Dendritic cell treated with granulocyte-macrophage colony-stimulating factor and Interleukin-4, amounts not matched to agents 40 ng/mL and 50 ng/mL, for 4 days (primary cell): Measurements from ENCODE around the gene BYSL.

Experiments used
- H3K27ac Mint-ChIP-seq: one replicate; pipeline ENCODE4 v1.8.0; 2022; ENCODE audit warnings: mild to moderate bottlenecking, mixed read lengths
- H3K27me3 Mint-ChIP-seq: one replicate; pipeline ENCODE4 v1.8.0; 2022; ENCODE audit warnings: mild to moderate bottlenecking, mixed read lengths
- H3K36me3 Mint-ChIP-seq: one replicate; pipeline ENCODE4 v1.8.0; 2022; ENCODE audit warnings: low read depth, mixed read lengths
- H3K4me1 Mint-ChIP-seq: one replicate; pipeline ENCODE4 v1.8.0; 2022; ENCODE audit warnings: low read depth, mixed read lengths
- H3K4me3 Mint-ChIP-seq: one replicate; pipeline ENCODE4 v1.8.0; 2022; ENCODE audit warnings: mild to moderate bottlenecking, moderate library complexity, mixed read lengths
- H3K9me3 Mint-ChIP-seq: one replicate; pipeline ENCODE4 v1.8.0; 2022; ENCODE audit warnings: mixed read lengths
- intact Hi-C: fragments of 100-400 bp; cut with micrococcal nuclease; formaldehyde crosslinking; loops from one replicate; pipeline ENCODE4 v1.15.0; 2022

BYSL gene

GRCh38 chr6:41931792-41932191, 10.5 kb downstream of the BYSL start:
- H3K4me1 Mint-ChIP-seq, result peaks cover 32% of the 10 kb centered on the region
- H3K9me3 Mint-ChIP-seq, result no peaks in the 10 kb centered on the region
- H3K27me3 Mint-ChIP-seq, result no peaks in the 10 kb centered on the region
- peaks cover 100% of the 10 kb centered on the region for H3K36me3 Mint-ChIP-seq
- no peak overlapping the region for H3K4me3 Mint-ChIP-seq
- intact Hi-C loops, result no loop called here
- H3K27ac Mint-ChIP-seq, result peak overlapping the region; percentile 0

DNA sequence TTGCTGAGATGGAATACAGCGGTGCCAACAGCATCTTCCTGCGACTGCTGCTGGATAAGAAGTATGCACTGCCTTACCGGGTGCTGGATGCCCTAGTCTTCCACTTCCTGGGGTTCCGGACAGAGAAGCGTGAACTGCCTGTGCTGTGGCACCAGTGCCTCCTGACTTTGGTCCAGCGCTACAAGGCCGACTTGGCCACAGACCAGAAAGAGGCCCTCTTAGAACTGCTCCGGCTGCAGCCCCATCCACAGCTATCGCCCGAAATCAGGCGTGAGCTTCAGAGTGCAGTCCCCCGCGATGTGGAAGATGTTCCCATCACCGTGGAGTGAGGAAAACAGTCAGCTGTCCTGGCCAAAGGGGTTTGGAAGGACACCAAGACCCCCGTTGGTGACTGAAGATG, 11.1 kb downstream of the BYSL start:
- intact Hi-C loops, result no loop called here
- H3K9me3 Mint-ChIP-seq, result no peaks in the 10 kb centered on the region
- peak overlapping the region; percentile 0 for H3K27ac Mint-ChIP-seq
- H3K36me3 Mint-ChIP-seq, result peaks cover 100% of the 10 kb centered on the region
- peaks cover 38% of the 10 kb centered on the region for H3K4me1 Mint-ChIP-seq
- no peaks in the 10 kb centered on the region for H3K27me3 Mint-ChIP-seq
- H3K4me3 Mint-ChIP-seq, result no peak overlapping the region

- peaks cover 60% of the 10 kb centered on the region for H3K4me1 Mint-ChIP-seq
- H3K36me3 Mint-ChIP-seq, result peaks cover 90% of the 10 kb centered on the region
- no peaks in the 10 kb centered on the region for H3K27me3 Mint-ChIP-seq
- intact Hi-C loops, result loop anchor here (5.0 kb wide), 2 partner anchors 37 to 108 kb away; partner anchors contain the start of gene USP49
- H3K27ac Mint-ChIP-seq, result peak overlapping the region; percentile 74
- no peak overlapping the region for H3K4me3 Mint-ChIP-seq
- no peaks in the 10 kb centered on the region for H3K9me3 Mint-ChIP-seq
Observed at GRCh38 chr6:41934278-41935192, 13.2 kb downstream of the BYSL start.

DNA sequence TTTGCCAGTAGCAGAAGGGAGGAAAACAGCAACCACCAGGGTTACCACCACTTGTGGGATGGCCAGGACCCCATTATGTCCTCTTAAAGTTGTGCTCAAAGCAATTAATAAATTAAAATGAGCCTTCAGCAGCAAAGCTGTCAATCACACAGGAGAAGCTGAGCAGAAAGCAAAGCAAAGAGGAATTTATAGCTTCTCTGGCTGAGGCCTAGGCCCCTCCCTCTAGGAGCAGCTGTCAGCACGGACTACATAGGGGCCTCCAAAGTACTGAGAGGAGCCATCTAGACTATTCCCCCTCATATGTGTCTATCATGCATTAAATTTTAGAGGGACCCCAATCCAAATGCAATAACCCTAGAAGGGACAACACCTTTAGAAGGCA, 13.9 kb downstream of the BYSL start:
- H3K4me1 Mint-ChIP-seq, result peaks cover 61% of the 10 kb centered on the region
- no peaks in the 10 kb centered on the region for H3K27me3 Mint-ChIP-seq
- no peaks in the 10 kb centered on the region for H3K9me3 Mint-ChIP-seq
- intact Hi-C loops, result loop anchor here (5.0 kb wide), 2 partner anchors 38 to 107 kb away; partner anchors contain the start of gene USP49
- H3K36me3 Mint-ChIP-seq, result peaks cover 90% of the 10 kb centered on the region
- no peak overlapping the region for H3K4me3 Mint-ChIP-seq
- peak overlapping the region; percentile 74 for H3K27ac Mint-ChIP-seq

DNA sequence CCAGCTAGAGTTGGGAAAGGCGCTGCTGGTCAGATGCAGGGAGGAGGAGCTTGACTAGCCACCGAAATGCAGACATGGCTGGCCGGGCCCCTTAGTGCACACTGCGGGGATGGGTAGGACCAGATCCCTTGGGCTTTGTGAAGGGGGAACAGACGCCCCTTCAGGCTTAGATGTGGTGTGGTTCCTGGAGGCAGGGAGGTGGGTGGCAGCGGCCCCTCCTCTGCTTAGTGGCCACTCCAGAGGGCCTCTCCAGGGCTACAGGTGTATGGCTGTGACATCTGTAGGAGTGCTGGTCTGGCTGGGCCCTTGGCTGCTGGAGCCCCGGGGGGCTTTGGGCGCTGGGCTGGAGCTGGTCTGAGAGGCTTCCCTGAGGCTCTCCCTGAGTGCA, 14.4 kb downstream of the BYSL start:
- no peaks in the 10 kb centered on the region for H3K27me3 Mint-ChIP-seq
- no peaks in the 10 kb centered on the region for H3K9me3 Mint-ChIP-seq
- H3K36me3 Mint-ChIP-seq, result peaks cover 90% of the 10 kb centered on the region
- intact Hi-C loops, result loop anchor here (2.0 to 5.0 kb wide), 4 partner anchors 15 to 107 kb away; partner anchors contain the start of genes BYSL, MED20 and USP49
- H3K4me3 Mint-ChIP-seq, result peak overlapping the region; percentile 11
- peaks cover 66% of the 10 kb centered on the region for H3K4me1 Mint-ChIP-seq
- H3K27ac Mint-ChIP-seq, result peak overlapping the region; percentile 74

DNA sequence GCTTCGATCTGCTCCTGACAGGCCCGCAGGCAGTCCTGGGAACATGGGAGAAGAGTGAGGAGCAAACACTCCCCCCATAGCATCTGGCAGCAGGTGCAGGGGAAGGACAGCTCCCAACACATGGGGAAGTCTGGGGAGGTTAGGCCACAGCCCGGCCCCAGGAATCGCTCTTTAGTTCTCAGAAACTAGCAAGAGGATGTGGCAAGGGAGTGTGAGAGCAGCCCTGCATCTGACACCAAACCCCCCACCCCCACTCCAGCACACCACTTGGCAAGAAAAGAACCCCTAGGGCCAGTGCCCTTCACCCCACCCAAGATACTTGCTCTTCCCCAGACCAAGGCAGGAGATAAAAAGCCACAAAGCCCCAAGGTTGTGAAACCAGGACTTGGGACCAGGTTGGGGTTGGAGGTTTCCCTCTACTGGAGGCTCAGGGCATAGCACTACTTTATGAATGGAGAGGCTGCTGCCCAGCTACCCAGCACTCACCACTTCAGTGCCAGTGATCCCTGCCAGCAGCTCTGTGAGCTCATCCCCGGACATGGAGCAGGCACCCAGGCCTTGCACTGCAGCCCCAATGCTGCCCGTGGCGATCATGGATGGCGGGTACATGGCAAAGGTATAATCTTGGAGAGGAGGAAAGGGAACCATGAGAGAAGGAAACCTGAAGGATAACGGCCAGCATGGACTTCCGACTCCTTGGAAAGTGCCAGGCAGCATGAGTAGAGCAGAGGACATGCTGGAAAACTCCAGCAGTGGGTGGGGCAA, 15.0 kb downstream of the BYSL start:
- Mint-ChIP-seq H3K4me1 (peaks cover 66% of the 10 kb centered on the region), H3K27me3 (no peaks in the 10 kb centered on the region), H3K36me3 (peaks cover 90% of the 10 kb centered on the region), H3K4me3 (peak overlapping the region; percentile 66), H3K27ac (peak overlapping the region; percentile 74), H3K9me3 (no peaks in the 10 kb centered on the region)
- intact Hi-C loops, result loop anchor here (2.0 to 5.0 kb wide), 4 partner anchors 15 to 106 kb away; partner anchors contain the start of genes BYSL, MED20 and USP49

DNA sequence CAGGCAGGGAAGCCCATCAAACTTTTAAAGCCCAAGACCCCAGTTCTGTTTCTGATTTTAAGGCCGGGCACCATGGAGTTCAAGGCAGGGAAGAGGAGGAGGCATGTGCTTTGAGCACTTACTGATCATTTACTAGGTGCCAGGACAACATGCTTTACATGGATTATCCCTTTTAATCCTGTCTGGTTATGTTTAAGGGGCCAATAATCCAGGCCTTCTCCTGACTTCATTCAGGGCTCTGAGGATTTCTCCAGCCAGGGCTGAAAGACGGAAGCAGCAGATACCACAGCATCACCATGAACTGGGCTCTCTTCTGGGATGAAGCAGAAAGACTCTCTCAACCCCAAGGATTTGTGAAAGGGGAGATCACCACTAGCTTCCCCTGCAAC, 16.2 kb downstream of the BYSL start:
- intact Hi-C loops, result loop anchor here (2.0 to 5.0 kb wide), 4 partner anchors 17 to 105 kb away; partner anchors contain the start of genes BYSL, MED20 and USP49
- Mint-ChIP-seq H3K27me3 (no peaks in the 10 kb centered on the region), H3K27ac (peak overlapping the region; percentile 90), H3K4me3 (peak overlapping the region; percentile 30), H3K4me1 (peaks cover 72% of the 10 kb centered on the region), H3K9me3 (no peaks in the 10 kb centered on the region), H3K36me3 (peaks cover 80% of the 10 kb centered on the region)

- Mint-ChIP-seq H3K4me3 (peak overlapping the region; percentile 39), H3K27ac (peak overlapping the region; percentile 90), H3K4me1 (peaks cover 75% of the 10 kb centered on the region), H3K36me3 (peaks cover 74% of the 10 kb centered on the region), H3K27me3 (no peaks in the 10 kb centered on the region), H3K9me3 (no peaks in the 10 kb centered on the region)
- intact Hi-C loops, result loop anchor here (2.0 to 5.0 kb wide), 4 partner anchors 17 to 104 kb away; partner anchors contain the start of genes BYSL, MED20 and USP49
Observed at GRCh38 chr6:41937861-41938574, 16.7 kb downstream of the BYSL start.

DNA sequence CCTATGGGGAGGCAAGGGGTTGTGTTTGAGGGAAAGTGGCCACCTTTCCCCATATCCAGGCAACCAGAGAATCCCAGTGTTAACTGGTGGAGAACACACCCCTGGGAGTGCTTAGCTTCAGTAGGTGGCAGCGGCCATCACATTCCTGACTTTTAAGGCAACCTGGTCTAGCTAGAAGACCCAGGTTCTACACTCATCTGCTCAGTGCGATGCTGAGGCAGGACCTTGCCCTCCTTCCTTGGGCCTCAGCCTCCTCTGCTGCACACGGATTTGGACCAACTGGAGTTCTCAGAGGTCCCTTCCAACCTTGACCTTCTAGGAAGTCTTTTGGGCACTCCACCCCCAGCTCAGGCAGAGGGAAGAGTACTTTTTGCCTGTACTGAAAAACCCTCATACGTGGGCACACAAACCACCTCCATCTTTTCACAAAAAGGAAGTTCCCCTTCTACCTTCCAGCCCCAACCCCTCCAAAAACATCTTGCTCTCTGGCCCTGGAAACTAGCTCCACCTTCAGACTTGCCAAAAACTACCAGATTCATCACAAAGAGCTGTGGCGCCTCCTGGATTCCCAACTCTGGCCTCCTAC, 17.4 kb downstream of the BYSL start:
- H3K27me3 Mint-ChIP-seq, result no peaks in the 10 kb centered on the region
- H3K9me3 Mint-ChIP-seq, result no peaks in the 10 kb centered on the region
- peaks cover 68% of the 10 kb centered on the region for H3K36me3 Mint-ChIP-seq
- intact Hi-C loops, result loop anchor here (5.0 kb wide), 2 partner anchors 41 to 104 kb away; partner anchors contain the start of gene USP49
- H3K27ac Mint-ChIP-seq, result peak overlapping the region; percentile 90
- H3K4me1 Mint-ChIP-seq, result peaks cover 75% of the 10 kb centered on the region
- peak overlapping the region; percentile 99 for H3K4me3 Mint-ChIP-seq

DNA sequence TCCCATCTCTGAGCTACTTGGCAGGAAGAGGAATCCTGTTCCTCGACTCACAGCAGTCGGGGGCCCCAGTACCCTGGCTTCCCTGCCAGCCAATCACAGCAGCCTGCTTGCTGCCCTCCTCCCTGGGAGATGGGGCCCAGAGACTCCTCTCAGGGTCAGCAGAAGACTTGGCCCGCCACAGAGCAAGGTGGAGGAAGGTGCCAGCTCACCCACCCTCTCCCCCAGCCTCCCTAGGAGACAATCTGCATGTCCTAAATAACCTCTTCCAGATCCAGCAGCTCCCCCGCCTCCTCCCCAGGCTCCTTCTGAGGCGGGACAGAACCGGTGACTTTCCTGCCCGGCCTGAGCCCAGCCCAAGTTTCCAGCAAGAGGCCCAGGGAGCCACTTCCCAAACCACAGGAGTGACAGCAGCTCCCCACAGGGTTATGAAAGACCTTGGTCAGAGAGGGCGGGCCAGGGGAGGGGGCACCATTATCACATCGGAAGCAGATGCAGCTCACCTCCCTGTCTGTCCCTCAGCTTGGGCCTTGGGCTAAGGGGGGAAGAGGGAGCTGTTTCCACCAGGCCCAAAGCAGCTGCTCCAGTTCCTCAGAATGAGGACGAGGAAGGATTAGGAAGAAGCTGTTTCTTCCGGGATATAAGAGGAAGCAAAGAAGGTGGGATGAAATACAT, 18.0 kb downstream of the BYSL start:
- peak overlapping the region; percentile 99 for H3K4me3 Mint-ChIP-seq
- H3K9me3 Mint-ChIP-seq, result no peaks in the 10 kb centered on the region
- H3K4me1 Mint-ChIP-seq, result peaks cover 73% of the 10 kb centered on the region
- H3K27me3 Mint-ChIP-seq, result no peaks in the 10 kb centered on the region
- H3K36me3 Mint-ChIP-seq, result peaks cover 61% of the 10 kb centered on the region
- intact Hi-C loops, result loop anchor here (5.0 kb wide), 2 partner anchors 42 to 103 kb away; partner anchors contain the start of gene USP49
- peak overlapping the region; percentile 90 for H3K27ac Mint-ChIP-seq

GRCh38 chr6:41939848-41940758, 18.8 kb downstream of the BYSL start:
- H3K4me3 Mint-ChIP-seq, result peak overlapping the region; percentile 99
- intact Hi-C loops, result loop anchor here (5.0 kb wide), 4 partner anchors 43 to 158 kb away; partner anchors contain the start of genes PRICKLE4 and USP49
- H3K36me3 Mint-ChIP-seq, result peaks cover 54% of the 10 kb centered on the region
- H3K27me3 Mint-ChIP-seq, result no peaks in the 10 kb centered on the region
- H3K4me1 Mint-ChIP-seq, result peaks cover 65% of the 10 kb centered on the region
- peak overlapping the region; percentile 90 for H3K27ac Mint-ChIP-seq
- H3K9me3 Mint-ChIP-seq, result no peaks in the 10 kb centered on the region
